GM19395 (cell line): ENCODE results near the gene UNC93B1.

Experiments
- ATAC-seq: cut with Tn5 transposase; IDR thresholded peaks from one replicate; pipeline ENCODE4 v1.9.1; 2021; ENCODE audit warnings: mild to moderate bottlenecking, moderate library complexity; ENCODE audit not compliant: unreplicated experiment

The UNC93B1 gene

DNA sequence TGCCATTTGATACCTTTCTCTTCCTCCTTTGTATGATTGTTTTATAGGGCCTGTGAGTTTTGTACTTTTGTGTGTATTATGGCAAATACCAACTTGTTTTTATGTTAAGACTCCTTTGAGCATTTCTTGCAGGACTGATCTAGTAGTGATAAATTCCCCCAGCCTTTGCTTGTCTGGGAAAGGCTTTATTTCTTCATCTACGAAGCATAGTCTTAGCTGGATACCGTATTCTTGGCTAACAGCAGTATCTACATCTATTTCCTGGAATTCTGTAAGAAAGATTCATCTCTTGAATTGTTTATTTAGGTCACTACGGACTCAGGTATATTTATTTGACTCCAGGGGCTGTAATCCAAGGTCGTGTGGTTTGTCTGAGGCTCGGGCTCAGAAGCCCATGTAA is 20.6 kb upstream of the UNC93B1 start:
- ATAC-seq: no peak

DNA sequence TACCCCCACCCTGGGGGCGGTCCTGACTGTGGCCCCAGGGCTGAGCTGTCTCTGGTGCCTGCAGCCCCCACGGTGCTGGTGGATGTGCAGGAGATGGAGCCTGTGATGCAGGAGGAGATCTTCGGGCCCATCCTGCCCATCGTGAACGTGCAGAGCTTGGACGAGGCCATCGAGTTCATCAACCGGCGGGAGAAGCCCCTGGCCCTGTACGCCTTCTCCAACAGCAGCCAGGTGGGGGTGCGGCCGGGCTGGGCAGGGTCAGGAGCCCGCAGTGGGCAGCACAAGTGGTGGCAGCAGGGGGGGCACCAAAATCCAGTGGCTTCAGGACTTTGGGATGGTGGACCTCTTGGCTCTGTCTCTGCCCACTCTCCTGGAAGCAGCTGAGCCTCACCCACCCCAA is 18.6 kb upstream of the UNC93B1 start:
- ATAC-seq: no peak

DNA sequence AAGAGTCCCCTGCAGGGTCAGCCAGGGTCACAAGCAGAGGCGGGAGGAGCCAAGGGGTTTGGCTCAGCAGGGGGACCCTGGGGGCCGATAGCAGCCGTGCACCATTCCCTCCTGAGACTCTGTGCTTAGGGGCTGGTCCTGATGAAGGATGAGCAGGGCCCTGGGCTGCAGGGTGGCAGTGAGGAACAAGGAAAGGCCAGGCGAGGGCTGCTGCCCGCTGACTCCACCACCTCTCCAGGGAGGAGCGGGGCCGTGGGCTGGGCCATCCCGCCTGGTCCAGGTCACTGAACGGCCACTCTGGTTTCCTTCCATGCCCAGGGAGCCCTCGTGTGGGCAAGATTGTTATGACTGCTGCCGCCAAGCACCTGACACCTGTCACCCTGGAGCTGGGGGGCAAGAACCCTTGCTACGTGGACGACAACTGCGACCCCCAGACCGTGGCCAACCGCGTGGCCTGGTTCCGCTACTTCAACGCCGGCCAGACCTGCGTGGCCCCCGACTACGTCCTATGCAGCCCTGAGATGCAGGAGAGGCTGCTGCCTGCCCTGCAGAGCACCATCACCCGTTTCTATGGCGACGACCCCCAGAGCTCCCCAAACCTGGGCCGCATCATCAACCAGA is 17.4 kb upstream of the UNC93B1 start:
- ATAC-seq: no peak

GRCh38 chr11:68020575-68020974 is 16.7 kb upstream of the UNC93B1 start:
- ATAC-seq: no peak

- ATAC-seq: no peak
These were observed 15.6 kb upstream of the UNC93B1 start for GRCh38 chr11:68019486-68019885.

DNA sequence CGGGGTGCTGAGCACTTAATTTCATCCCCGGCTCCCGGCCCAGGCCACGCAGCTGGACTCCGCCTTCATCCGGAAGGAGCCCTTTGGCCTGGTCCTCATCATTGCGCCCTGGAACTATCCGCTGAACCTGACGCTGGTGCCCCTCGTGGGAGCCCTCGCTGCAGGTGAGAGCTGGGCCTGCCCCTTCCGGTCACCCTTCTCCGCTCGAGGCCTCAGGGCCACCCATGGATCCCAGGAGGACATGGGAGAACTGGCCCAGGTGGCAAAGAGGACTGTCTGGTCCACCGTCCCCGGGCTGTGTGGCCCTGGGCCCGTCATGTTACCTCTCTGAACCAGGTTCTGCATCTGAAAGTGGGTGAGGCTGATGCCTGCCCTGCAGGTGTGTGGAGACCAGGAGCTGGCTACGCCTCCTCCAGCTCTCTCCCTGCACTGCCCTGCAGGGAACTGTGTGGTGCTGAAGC is 14.9 kb upstream of the UNC93B1 start:
- no peak for ATAC-seq

- ATAC-seq: no peak
These were observed 14.3 kb upstream of the UNC93B1 start for GRCh38 chr11:68017980-68018729.

DNA sequence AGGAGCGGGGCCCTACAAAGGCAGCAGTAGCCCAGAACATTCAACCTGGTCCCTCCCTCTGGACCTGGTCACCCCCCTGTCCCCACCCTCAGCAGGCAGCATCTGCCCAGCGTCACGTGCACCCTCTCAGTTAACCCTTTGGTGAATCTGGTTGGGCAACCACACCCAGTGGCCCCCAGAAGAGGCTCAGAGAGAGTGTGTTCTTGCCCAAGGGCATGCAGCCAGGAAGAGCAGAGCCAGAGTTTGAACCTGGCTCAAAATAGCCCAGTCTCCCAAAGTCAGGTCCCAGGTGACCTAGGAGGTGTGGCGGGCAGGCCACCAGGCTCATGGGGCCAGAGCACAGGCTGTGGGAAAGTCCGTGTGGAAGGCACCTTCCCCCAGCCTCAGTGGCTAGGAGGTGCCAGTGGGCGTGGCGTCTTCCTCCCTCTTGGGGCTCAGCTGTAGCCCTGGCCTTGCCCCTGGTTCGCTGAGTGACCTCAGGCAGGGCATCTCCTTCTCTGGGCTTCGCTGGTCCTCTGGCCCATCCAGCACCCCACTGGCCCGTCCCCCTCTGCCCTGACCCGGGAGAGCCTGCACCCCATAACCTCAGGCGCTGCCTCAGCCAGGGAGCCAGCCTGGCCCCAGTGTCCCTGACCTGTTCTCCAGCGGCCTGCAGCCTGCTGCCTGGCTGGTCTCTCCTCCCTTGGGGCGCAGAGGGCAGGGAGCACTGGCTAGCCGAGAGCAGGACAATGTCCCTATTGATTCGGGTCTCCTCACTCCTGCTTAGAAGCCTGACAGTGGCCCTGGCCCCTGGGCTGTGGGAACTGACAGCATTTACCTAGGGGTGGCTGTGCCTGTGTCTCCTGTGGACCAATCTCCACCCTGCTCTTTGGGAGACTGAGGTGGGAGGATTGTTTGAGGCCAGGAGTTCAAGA is 13.3 kb upstream of the UNC93B1 start:
- ATAC-seq: no peak

DNA sequence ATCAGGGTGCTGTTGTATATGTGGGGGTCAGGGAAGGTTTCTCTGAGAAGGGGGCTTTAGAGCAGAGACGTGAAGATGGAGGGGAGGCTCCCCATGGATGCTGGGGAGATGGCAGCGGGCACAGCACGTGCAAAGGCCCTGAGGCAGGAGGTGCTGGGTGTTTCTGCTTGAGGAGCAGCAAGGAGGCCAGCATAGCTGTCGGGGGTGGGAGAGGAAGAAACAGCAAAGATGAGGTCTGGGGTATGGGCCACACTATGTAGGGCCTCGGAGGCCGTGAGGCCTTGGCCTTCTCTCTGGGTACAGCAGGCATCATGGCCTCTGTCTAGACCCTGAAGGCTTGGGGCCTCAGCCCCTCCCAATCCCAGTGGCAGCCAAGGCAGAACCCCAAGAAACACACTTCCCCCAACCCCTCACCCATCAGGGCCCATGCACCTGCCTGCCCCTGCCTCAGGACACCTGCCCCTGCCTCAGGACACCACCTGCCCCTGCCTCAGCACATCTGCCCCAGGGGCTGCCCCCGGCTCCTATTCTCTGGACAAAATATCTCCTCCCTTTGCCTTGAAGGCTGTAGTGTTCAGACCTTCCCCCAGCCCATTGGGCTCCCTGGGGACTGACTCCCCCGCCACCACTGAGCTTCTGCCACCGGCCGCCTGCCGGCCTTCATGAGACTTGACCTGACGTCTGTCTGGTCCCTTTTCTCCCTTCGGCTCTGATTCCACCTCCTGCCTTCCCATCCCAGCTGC is 12.4 kb upstream of the UNC93B1 start:
- no peak for ATAC-seq

GRCh38 chr11:68015467-68015866 is 11.6 kb upstream of the UNC93B1 start:
- no peak for ATAC-seq

DNA sequence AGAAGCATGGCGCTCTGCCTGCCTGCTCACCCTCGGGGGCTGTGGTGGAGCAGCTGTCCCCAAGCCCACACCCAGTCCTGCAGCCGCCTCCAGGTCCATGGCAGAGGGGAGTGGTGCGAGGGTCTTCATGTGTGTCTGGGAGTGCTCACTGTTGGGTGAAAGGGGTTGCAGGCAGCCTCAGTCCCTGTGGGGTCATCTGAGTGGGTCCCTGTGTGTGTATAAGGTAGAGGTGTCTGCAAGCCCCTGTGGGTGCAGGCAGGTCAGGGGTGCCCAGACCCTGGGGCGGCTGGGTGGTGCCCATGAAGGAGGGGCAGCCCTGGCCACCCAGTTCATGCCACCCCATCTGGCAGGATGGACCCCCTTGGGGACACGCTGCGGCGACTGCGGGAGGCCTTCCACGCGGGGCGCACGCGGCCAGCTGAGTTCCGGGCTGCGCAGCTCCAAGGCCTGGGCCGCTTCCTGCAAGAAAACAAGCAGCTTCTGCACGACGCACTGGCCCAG is 11.1 kb upstream of the UNC93B1 start:
- no peak for ATAC-seq

DNA sequence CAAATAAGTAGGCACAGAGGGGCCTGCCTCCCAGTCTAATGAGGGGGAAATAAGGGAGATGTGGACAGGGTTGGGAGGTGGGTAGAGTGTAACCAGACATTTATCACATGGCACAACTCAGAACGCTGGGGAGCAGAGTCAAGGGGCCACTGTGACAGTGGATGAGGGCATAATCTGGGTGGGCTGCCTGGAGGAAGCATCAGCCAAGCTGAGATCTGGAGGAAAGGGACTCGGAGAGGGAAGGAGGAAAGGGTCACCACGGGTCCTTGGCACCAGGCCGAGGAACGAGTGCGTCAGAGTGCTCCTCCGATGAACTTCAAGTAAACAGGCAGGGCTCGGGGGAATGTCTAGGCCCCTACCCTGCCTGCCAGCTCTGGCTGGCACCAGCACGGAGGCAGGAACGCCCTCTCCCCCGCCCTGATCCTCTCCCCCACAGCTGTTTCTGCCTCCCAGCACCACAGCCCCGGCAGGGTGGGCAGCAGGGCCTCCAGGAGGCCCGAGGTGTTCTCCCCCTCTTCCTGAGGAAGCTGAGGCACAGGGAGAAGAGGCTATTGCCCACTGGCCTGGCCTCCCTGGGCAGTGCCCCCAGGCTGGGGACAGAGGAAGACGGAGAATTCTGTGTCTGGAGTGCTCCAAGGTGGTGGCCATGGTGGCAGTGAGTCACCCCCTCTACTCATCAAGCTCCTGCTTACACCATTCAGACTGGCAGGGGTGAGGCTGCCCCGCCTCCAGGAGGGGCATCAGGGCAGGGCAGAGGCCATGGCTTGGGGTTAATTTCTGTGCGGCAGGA is 10.5 kb upstream of the UNC93B1 start:
- no peak for ATAC-seq

- ATAC-seq: no peak
These were observed 9.8 kb upstream of the UNC93B1 start for GRCh38 chr11:68013611-68014156.

GRCh38 chr11:68012843-68013610 is 9.1 kb upstream of the UNC93B1 start:
- no peak for ATAC-seq

DNA sequence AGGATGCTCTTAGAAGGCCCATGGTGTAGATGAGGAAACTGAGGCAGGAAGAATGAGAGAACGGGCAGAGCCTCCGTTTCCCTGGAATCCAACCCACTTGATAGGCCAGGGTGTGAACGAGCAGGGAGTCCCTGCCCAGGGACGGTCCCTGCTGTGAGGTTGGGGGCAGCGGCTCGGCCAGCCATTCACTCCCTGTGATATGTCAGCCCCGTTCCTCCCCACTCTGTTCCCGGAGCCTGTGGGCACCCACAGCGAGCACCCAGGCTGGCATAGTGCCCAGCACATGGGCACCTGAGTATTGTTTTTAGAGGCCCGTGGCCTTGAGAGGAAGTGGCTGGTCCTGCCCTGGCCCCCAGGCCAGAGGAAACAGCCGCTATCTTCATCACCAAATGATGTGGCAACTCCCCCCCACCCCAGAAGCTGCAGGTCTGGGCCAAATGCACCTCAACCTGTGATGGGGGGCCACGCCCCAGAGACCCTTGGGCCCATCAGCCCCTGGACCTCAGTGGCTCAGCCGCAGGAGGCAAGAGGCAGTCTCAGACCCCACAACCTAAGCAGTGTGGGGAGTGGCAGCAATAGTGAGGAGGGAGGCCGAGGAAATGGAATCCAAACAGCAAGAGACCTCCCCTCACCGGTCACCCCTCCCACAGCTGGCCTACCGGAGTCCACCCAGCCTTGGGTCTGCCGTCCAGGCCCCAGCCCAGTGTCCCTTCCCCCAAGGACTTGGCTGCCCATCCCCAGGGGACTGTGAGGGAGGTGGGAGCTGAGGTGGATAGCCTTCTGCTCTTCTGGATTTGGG is 8.3 kb upstream of the UNC93B1 start:
- no peak for ATAC-seq

- no peak for ATAC-seq
These were observed 7.4 kb upstream of the UNC93B1 start for GRCh38 chr11:68011051-68011943.
